T-helper 17 cell (primary cell): Measurements from ENCODE around the gene TAX1BP3. TPM values are rescaled to one million over a fixed set of nuclear protein-coding genes. Genes with fewer than 3 reads are reported as not detected.

Source experiments
- ATAC-seq: fragments of 150-1000 bp; cut with Tn5 transposase; 2 replicates; pipeline ENCODE4 v1.10.0; 2021; ENCODE audit warnings: mild to moderate bottlenecking, moderate library complexity
- DNase-seq, 3 donors: peaks; one replicate each; pipeline versions ENCODE4 v3.0.0 to v3.0.0-alpha.2; 2020 to 2021
- H3K9me3 ChIP-seq: one replicate; pipeline ENCODE4 v1.7.0; 2013; ENCODE audit warnings: low read length, mild to moderate bottlenecking; ENCODE audit not compliant: control insufficient read depth, poor library complexity, severe bottlenecking
- H3K27ac Mint-ChIP-seq: one replicate; pipeline ENCODE4 v1.8.0; 2022; ENCODE audit warnings: mild to moderate bottlenecking, moderate library complexity, mixed read lengths
- H3K27me3 Mint-ChIP-seq: one replicate; pipeline ENCODE4 v1.8.0; 2022; ENCODE audit warnings: mixed read lengths
- H3K36me3 Mint-ChIP-seq: one replicate; pipeline ENCODE4 v1.8.0; 2022; ENCODE audit warnings: low read depth, mixed read lengths
- H3K4me1 Mint-ChIP-seq: one replicate; pipeline ENCODE4 v1.8.0; 2022; ENCODE audit warnings: mild to moderate bottlenecking, mixed read lengths
- H3K4me3 Mint-ChIP-seq: one replicate; pipeline ENCODE4 v1.8.0; 2022; ENCODE audit warnings: mild to moderate bottlenecking, moderate library complexity, mixed read lengths
- total RNA-seq, 4 donors: library from RNA in 2 of 4; stranded (reverse) in 2 of 4; gene quantifications; one replicate each; pipeline ENCODE4 v1.2.3 and lab custom pipeline; 2022 to 2026

TAX1BP3 gene
- total RNA-seq, 2 donors from 2014 or later: 9.1 to 32.9 TPM

DNA sequence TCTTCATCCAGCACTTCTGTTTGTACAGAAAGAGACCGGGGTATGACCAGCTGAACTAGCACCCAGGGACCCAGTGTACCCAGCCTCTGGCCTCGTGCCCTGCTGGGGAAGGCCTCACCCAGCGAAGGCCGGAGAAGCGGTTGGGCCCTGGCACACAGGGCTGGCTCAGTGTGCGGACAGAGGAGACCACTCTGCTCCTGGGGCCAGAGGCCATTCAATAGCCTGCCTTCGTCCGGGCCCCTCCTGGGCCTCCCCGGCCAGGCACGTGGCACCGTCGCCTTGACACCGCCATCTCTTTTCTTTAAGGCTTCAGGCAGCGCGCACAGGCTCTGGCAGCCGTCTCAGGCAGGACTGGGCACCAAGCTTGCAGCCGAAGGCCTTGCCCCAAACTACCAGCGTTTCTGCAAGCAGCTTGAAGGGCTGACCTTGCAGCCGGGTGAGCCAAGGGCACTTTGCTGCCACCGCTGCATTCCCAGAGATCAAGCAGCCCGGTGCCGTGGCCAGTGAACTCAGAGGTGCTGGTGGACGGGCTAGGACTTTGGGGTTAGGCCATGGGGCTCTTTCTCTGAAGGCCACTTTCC lies 8.0 kb downstream of the TAX1BP3 start:
- Mint-ChIP-seq H3K4me3 (no peak overlapping the region), H3K27me3 (no peaks in the 10 kb centered on the region), H3K27ac (no peak overlapping the region), H3K4me1 (peaks cover 6% of the 10 kb centered on the region), H3K36me3 (no peaks in the 10 kb centered on the region)
- no peak for DNase-seq
- ATAC-seq: no peak
- H3K9me3 ChIP-seq: no peaks in the 10 kb centered on the region

DNA sequence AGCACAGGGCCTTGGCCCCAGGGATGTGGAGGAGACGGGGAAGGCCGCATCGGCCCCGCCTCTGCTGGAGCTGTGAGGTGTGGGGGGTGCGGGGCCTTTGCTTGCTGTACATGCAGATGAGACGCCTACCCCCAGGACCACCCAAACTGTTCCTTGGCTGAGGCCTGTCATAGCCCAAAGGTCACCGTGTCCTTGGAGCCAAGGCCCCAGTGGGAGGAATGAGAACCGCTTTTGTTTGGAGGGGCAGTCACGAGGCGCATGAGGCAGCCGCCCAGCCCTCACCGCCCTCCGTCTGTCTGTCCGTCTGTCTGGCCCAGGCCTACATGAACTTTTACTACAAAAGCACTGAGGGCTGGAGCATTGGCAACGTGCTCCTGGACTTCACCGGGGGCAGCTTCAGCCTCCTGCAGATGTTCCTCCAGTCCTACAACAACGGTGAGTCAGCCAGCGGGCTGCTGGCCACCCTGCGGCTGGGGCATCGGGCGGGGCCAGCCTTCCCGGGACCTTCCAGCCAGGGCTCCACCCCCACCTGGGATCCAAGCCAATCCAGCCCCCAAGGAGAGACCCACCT lies 8.8 kb downstream of the TAX1BP3 start:
- no peaks in the 10 kb centered on the region for H3K27me3 Mint-ChIP-seq
- H3K27ac Mint-ChIP-seq: no peak overlapping the region
- no peak overlapping the region for H3K4me3 Mint-ChIP-seq
- peaks cover 3% of the 10 kb centered on the region for H3K4me1 Mint-ChIP-seq
- no peak for DNase-seq
- no peak for ATAC-seq
- H3K36me3 Mint-ChIP-seq: no peaks in the 10 kb centered on the region
- no peaks in the 10 kb centered on the region for H3K9me3 ChIP-seq

DNA sequence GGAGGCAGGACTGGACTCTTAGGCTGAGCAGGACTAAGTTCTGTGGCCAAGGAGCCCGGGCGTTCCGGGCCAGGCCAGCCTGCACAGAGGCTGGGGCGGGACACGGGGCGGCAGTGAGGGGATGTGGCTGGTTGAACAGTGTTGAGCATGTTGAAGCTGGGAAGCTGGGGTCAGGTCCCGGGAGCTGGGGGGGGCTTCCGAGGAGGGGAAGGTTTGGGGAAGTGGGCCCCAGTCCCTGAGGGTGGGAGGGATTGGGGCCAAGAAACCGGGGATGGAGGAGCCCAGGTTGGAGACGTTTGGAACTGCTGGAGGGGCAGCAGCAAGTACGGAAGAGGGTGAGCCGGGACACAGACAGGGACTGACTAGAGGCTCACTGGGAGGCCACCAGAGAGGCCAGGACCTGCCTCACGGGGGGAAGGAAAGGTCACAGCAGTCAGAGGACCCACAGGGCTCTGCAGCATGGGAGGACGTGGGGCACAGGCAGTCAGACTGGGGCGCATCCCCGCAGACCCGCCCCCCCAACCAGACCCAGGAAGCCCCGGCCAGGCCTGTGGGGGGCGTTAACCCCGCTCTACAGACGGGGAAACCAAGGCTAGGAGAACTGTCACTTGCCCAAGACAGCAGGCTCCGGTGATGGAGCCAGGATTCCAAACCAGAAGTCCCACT lies 9.5 kb downstream of the TAX1BP3 start:
- H3K4me3 Mint-ChIP-seq: no peak overlapping the region
- DNase-seq: no peak
- no peaks in the 10 kb centered on the region for H3K9me3 ChIP-seq
- H3K36me3 Mint-ChIP-seq: no peaks in the 10 kb centered on the region
- no peak for ATAC-seq
- no peaks in the 10 kb centered on the region for H3K27me3 Mint-ChIP-seq
- H3K27ac Mint-ChIP-seq: no peak overlapping the region
- peaks cover 3% of the 10 kb centered on the region for H3K4me1 Mint-ChIP-seq

DNA sequence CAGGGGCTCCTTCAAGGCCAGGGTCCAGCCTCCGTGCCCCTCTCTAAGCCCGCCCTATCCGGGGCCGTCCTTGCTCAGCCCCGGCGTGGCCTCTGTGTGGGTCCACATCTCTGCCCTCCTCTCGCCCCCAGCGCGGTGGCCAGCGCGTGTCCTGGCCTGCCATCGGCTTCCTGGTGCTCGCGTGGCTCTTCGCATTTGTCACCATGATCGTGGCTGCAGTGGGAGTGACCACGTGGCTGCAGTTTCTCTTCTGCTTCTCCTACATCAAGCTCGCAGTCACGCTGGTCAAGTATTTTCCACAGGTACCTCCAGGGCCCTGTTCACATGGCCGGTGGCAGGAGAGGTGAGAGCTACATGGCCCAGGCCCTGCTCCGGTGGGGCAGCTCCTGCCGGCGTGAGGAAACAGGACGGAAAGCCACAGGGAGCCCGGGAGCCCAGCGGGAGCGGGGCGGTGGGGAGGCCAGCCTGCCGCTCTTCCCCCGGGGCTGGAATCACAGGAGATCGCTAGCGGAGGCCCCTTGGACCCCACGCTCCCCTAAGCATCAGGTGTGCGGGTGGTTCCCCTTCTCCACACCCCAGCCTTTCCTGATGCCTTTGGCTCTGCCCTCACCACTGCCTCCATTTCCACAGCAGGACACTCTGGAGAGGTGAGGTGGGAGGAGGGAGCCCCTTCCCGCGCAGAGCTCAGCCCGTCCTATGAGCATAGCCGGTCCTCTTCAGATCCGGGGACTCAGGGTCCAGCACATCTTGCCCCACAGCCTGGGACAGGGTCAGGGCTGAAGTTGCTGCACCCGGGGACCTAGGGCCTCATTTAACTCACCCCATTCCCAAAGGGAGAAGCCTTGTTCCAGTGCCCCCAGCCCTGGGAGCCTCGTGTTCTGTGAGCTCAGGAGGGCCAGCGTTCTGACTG lies 10.2 kb downstream of the TAX1BP3 start:
- no peak for DNase-seq
- Mint-ChIP-seq H3K27ac (no peak overlapping the region), H3K27me3 (no peaks in the 10 kb centered on the region), H3K4me1 (peaks cover 3% of the 10 kb centered on the region), H3K4me3 (no peak overlapping the region), H3K36me3 (no peaks in the 10 kb centered on the region)
- no peaks in the 10 kb centered on the region for H3K9me3 ChIP-seq
- no peak for ATAC-seq

DNA sequence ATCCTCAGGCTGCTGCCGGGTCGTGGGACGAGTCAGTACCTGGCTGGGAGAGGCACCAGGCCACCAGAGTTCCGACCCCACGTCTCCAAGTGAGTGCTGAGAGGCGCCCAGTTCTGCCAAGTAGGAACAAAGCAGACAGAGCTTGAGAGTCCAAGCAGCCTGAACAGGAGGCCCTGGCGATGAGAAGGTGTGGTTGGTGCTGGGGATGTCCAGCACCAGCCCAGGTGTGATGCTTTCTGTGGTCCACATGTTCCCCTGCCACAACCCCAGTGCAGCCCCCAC lies 10.8 kb downstream of the TAX1BP3 start:
- peaks cover 3% of the 10 kb centered on the region for H3K4me1 Mint-ChIP-seq

DNA sequence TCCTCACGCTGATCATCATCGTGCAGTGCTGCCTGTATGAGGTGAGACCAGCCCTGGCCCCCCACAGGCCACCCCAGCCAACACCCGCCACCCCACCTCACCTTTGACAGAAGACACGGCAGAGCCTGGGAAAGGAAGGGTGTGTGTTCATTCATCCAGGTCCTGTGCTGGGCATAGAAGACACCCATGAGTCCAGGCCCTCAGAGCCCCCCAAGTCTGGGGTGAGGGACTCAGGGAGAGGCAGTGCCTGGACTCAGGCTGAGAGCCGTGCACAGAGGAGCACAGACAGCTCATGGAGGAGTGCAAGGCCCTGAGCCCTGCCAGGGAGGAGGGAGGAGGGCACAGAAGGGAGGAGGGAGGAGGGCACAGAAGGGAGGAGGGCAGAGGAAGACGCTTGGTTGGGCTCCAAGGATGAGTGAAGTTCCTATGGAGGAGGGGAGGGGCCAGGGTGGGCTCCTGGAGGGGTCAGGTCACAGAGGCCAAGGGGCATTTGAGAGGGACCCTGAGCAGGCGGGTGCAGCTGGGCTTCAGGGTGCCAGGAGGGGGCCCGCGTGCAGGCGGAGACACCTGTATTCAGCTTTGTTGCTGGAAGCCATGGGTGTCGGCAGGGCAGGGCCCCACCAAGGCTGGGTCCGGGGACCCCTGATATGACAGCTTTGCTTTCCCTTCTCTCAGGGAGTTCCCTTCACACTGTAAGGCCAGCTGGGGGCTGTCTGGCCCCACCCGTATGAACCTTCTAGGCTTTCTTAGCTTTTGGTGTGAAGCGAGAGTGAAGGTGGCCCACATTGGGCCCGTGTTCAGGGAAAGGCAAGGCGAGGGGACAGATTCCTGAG lies 11.4 kb downstream of the TAX1BP3 start:
- H3K27me3 Mint-ChIP-seq: no peaks in the 10 kb centered on the region
- no peak overlapping the region for H3K4me3 Mint-ChIP-seq
- no peaks in the 10 kb centered on the region for H3K9me3 ChIP-seq
- H3K4me1 Mint-ChIP-seq: peaks cover 3% of the 10 kb centered on the region
- no peak for DNase-seq
- no peak for ATAC-seq
- H3K27ac Mint-ChIP-seq: no peak overlapping the region
- no peaks in the 10 kb centered on the region for H3K36me3 Mint-ChIP-seq

More for the DNA sequence above, 10.8 kb downstream of the TAX1BP3 start:
- Mint-ChIP-seq H3K4me3 (no peak overlapping the region), H3K27me3 (no peaks in the 10 kb centered on the region), H3K27ac (no peak overlapping the region), H3K36me3 (no peaks in the 10 kb centered on the region)
- DNase-seq: no peak
- H3K9me3 ChIP-seq: no peaks in the 10 kb centered on the region
- no peak for ATAC-seq

DNA sequence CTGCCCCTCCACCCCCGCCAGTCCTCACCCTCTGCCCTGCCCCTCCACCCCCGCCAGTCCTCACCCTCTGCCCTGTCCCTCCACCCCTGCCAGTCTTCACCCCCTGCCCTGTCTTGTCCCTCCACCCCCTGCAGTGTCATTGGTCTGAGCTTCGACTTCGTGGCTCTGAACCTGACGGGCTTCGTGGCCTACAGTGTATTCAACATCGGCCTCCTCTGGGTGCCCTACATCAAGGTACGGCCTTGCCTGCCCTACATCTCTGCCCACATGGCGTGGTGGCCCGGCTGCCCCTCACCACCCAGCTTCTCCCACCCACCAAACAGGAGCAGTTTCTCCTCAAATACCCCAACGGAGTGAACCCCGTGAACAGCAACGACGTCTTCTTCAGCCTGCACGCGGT lies 12.0 kb downstream of the TAX1BP3 start:
- no peaks in the 10 kb centered on the region for H3K9me3 ChIP-seq
- Mint-ChIP-seq H3K27me3 (no peaks in the 10 kb centered on the region), H3K4me3 (no peak overlapping the region), H3K36me3 (no peaks in the 10 kb centered on the region), H3K27ac (no peak overlapping the region), H3K4me1 (peaks cover 3% of the 10 kb centered on the region)
- no peak for ATAC-seq
- no peak for DNase-seq

DNA sequence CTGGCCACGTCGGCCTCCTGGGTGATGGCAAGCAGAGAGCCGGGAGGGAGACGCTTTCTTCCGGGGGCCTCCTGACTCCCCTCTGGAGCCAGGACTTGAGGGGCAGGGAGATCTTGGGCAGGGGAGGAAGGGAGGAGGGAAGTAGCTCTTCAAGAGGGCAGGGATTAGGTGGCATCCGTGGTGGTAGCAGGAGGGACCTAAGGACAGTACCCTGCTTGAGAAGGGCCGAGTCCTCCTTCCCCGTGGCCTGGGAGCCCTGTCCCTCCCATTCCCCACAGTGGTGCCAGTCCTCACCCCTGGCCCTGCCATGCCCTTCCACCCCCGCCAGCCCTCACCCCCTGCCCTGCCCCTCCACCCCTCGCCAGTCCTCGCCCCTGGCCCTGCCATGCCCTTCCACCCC lies 12.6 kb downstream of the TAX1BP3 start:
- ATAC-seq: no peak
- no peak overlapping the region for H3K4me3 Mint-ChIP-seq
- H3K4me1 Mint-ChIP-seq: peaks cover 3% of the 10 kb centered on the region
- H3K27ac Mint-ChIP-seq: no peak overlapping the region
- H3K27me3 Mint-ChIP-seq: no peaks in the 10 kb centered on the region
- no peak for DNase-seq
- no peaks in the 10 kb centered on the region for H3K36me3 Mint-ChIP-seq
- H3K9me3 ChIP-seq: no peaks in the 10 kb centered on the region

DNA sequence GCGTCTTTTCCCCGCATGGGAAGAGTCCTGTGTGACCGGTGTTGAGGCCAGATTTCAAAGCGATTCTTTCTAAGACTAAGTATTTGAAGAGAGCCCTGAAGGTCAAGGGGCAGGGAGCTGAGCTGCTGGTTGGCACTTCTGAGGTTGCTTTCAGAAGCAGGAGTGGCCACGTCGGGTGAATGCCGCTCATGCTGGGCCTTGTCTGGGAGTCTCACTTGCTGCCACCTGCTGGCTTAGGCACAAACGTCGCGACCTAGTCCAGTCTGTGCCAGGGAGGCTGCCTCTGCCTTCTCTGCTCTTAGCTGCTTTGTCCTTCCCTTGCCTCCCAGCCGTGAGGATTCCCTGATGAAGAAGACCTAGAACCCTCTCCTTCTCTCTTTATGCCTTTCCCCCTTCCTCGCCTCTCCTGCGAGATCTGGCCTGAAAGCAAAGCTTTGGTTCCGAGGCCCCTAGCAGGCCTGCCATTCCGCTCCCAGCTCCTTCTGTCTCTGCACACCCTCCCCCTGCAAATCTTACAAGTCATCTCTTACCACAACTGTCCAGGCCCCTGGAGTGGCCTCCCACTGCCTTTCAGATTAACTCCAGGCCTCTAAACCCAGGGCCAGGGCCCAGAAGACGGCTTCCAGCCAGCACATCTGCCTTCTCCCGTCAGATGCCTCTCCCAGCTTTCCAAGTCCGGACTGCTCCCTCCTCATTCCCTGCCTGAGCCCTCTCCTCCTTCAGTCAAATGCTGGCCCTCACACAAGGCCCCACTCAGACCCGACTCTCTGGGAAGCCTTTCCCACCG lies 20.4 kb downstream of the TAX1BP3 start:
- no peak overlapping the region for H3K27ac Mint-ChIP-seq
- H3K4me3 Mint-ChIP-seq: no peak overlapping the region
- DNase-seq (no peak), ATAC-seq (peak; percentile 61)
- H3K36me3 Mint-ChIP-seq: peaks cover 2% of the 10 kb centered on the region
- peaks cover 4% of the 10 kb centered on the region for H3K4me1 Mint-ChIP-seq
- H3K9me3 ChIP-seq: no peaks in the 10 kb centered on the region
- H3K27me3 Mint-ChIP-seq: no peaks in the 10 kb centered on the region

DNA sequence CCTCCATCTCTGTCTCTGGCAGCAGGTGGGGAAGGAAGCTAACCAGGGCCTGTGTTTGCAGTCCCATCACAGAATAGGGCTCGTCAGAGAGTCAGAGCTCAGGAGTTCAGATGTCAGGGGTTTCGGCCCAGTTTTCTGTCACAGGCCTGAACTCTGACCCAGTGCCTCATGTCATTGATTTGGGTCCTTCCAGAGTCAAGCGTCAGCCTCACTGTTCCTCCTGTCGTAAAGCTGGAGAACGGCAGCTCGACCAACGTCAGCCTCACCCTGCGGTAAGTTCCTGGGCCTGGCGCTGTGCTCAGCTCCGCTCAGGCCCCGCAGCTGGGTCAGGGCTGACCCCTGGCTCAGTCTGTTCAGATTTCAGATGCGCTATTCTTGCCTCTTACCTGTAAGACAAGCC lies 21.1 kb downstream of the TAX1BP3 start:
- Mint-ChIP-seq H3K27me3 (no peaks in the 10 kb centered on the region), H3K4me1 (peaks cover 4% of the 10 kb centered on the region), H3K4me3 (no peak overlapping the region), H3K27ac (no peak overlapping the region), H3K36me3 (peaks cover 2% of the 10 kb centered on the region)
- DNase-seq: no peak
- ATAC-seq: no peak
- no peaks in the 10 kb centered on the region for H3K9me3 ChIP-seq

DNA sequence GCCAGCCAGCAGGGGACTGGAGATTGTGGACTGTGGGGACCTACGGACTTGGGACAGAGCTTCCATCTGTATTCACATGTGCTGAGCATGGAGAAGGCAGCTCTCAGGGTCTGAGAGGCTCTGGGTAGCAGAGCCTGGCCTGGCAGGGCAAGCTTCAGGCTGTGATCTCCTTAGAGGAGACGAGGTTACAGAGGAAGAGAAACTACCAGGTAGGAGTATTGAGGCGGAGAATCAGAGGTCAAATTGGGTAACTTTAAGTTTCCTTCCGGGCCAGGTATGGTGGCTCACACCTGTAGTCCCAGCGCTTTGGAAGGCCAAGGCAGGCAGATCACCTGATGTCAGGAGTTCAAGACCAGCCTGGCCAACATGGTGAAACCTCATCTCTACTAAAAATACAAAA lies 23.1 kb downstream of the TAX1BP3 start:
- ATAC-seq: no peak
- Mint-ChIP-seq H3K27me3 (no peaks in the 10 kb centered on the region), H3K4me3 (no peak overlapping the region), H3K36me3 (peaks cover 2% of the 10 kb centered on the region), H3K27ac (no peak overlapping the region), H3K4me1 (peaks cover 4% of the 10 kb centered on the region)
- no peak for DNase-seq
- H3K9me3 ChIP-seq: no peaks in the 10 kb centered on the region

DNA sequence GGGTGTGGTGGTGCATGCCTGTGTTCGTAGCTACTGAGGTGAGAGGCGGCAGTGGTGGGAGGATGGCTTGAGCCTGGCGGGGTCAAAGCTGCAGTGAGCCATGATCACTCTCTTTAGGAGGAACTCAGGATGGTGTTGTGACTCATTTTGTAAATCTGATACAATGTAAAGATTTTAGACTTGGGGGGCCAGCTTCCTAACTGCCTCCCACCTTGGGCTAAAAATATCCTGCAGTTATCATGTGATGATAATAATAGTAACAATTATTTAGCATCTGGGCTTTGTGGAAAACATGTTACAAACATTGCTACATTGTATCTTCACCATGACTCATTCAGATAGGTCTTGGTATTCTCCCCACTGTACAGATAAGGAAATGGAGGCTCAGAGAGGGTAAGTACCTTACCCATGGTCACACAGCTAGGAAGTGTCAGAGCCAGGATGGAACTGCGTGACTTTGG lies 24.5 kb downstream of the TAX1BP3 start:
- Mint-ChIP-seq H3K36me3 (peaks cover 2% of the 10 kb centered on the region), H3K27me3 (no peaks in the 10 kb centered on the region), H3K4me1 (peaks cover 8% of the 10 kb centered on the region), H3K4me3 (no peak overlapping the region), H3K27ac (no peak overlapping the region)
- ATAC-seq (no peak), DNase-seq (no peak)
- no peaks in the 10 kb centered on the region for H3K9me3 ChIP-seq
